ENCODE results near the gene NCS1.
A peak's percentile ranks its signal among the peaks of the same experiment; 100 is the strongest.

The NCS1 gene

DNA sequence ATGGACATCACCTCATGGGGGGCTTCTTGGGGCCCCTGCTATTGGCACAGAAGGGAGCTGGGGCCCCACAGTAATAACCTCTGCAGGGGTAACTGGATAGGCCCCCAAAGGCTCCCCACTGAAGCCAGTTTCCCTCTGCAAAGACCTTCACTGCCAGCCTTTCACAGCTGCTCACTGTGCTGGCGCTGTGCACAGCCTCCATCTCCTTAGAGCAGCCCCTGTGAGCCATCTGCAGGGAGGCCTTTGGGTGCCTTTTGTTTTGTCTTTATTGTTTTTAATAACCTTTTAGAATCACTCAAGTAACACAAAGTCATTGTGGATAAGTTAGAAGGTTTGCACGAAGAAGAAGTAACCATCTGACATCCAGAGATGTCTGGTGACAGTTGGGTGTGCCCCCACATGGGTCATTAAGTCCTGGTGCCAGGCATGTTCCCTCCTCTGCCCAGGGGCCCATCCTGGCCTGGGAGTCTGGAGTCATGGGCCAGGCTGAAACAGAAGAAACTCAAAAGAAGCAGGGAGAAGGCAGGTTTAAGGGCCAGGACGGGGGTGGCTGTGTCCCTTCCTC lies 42.7 kb downstream of the NCS1 start:
- DNase-seq (ENCODE audit: low spot score): no peak

DNA sequence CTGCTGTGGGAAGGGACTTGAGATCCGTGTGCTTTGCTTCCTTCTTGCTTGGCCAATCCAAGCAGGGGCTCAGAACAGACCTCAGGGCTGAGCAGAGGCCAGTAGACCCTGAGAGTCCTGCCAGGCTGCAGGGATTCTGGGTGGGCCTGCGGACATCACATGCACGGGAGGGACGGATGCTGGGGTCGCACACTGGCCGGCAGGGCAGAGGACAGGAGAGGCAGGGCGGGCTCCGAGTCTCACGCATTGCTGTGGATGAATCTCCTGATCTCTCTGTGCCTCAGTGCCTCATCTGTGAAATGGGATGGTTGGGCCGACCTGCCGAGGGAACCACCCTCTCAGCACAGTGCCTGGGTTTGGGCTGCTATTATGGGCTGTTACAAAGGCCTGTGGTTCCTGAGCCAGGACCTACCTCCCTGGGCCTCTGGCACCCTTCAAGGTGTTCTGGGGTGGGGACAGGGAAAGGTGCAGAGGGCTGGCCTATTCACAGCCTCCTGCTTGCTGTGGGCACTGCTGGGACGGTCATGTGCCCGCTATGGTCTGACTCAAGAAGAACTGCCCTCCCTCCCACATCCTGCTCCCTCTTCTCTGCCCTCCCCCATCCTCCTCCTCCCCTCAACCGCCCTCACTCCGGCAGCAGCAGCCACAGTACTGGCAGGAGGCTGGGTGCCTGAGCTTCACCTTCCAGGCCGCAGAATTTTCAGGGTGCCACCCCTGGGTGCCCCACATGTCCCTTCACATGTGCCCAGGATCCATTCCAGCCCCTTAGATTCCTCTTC lies 43.3 kb downstream of the NCS1 start:
- peak; percentile 14 for DNase-seq (ENCODE audit: low spot score)

DNA sequence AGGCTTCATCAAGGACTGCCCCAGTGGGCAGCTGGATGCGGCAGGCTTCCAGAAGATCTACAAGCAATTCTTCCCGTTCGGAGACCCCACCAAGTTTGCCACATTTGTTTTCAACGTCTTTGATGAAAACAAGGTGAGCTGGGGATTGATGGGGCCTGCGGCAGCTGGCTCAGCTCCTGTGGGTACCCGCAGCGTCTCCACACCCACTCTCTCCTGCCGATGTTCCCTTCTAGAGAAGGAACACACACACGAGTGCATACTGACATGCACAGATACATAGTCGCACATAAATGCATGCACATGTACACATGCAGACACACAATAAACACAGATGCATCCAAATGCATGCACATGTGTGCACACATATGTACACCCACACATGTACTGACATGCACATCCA lies 45.6 kb downstream of the NCS1 start:
- DNase-seq (ENCODE audit: low spot score): no peak

DNA sequence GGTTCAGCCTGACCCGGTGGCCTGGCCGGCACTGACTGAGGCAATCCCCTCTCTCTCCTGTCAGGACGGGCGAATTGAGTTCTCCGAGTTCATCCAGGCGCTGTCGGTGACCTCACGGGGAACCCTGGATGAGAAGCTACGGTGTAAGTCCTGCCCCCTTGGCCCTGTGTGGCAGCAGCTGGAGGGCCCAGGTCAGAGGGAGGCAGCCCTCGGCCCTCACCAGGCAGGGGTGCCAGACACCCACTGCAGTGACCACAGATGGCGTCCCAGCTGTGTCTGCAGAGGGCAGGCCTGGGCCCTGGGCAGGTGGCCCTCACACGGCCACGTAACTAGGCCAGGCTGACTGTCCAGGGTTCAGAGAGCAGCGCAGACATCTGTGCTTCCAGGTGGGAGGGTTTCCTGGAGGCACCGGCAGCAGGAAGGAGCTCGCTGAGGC lies 47.5 kb downstream of the NCS1 start:
- DNase-seq (ENCODE audit: low spot score): no peak

DNA sequence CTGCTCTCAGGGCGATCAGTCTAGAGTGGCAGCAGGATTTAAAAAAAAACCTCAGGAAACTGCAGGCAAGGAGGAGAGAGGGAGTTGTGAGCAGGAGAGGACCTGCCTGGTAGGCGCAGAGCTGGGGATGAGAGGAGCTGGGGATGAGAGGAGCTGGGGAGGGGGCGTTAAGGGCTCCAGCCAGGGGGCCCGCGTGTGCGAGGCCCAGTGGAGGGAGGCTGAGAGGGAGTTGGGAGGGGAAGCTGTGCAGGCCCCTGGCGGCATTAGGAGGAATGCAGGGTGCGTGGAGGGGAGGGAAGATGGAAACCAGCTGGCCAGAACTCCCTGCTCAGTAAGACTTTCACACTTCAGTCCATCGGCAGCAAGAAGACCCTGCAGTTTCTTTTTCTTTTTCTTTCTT lies 48.1 kb downstream of the NCS1 start:
- DNase-seq (ENCODE audit: low spot score): no peak

DNA sequence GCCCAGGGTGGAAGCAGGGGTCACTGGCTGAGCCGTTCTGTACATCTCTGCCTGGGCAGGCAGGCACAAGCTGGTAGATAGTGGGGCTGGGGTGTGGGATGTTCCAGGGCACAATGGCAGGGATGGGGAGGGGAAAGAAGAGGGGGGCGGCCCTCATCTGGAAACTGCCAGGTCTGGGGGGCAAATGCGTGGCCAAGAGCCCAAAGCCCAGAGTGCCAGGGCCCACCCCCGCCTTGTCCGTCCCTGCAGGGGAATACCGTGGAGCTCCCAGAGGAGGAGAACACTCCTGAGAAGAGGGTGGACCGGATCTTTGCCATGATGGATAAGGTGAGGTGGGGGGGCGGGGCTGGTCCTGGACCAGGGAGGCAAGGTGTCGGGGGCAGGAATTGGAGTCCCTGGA lies 50.6 kb downstream of the NCS1 start:
- DNase-seq (ENCODE audit: low spot score): no peak

DNA sequence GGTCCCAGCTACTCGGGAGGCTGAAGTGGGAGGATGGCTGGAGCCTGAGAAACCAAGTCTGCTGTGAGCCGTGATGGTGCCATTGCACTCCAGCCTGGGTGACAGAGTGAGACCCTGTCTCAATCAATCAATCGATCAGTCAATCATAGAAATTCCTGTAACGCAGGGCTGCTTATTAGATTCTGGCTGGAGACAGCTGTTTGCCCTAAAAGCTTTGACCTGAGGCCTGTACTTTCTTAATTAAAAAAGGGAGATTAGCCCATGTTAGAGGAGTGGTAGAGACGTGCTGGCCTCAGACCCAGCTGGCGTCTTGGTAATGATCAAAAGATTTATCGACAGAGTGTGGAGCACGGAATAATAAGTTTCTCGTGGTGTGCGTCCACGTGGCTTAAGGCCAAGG lies 52.9 kb downstream of the NCS1 start:
- no peak for DNase-seq (ENCODE audit: low spot score)

DNA sequence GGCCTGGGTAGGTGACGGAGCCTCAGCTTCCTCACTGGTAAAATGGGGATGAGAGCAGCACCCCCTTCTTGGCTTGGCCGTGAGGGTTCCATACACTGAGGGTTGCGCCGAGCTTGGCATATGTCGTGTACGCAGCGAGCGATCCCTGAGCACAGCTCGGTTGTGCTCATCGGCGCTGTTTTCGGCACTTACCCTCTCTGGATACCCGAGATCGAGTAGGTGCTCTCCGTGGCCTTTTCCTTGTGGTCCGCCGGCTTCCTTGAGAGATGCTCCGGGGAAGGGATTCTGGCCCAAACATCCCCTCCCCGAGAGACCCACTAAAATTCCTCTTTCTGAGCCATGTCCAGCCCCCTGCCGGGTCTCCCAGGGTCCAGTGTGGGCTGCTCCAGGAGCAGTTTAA lies 53.4 kb downstream of the NCS1 start:
- DNase-seq (ENCODE audit: low spot score): no peak

DNA sequence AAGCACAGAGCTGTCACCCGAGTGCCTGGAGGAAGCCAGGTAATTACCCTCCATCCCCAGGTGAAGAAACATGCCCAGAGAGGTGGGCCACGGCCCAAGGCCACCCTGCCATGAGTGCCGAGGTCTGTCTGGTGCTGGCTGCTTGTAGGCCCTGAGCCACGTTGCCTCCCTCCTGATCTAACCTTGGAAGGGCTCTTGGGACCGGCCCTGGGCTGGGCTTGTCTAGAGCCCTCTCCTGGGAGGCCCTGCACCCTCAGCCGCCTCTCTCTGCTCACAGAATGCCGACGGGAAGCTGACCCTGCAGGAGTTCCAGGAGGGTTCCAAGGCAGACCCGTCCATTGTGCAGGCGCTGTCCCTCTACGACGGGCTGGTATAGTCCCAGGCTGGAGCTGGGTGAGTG lies 53.9 kb downstream of the NCS1 start:
- no peak for DNase-seq (ENCODE audit: low spot score)

DNA sequence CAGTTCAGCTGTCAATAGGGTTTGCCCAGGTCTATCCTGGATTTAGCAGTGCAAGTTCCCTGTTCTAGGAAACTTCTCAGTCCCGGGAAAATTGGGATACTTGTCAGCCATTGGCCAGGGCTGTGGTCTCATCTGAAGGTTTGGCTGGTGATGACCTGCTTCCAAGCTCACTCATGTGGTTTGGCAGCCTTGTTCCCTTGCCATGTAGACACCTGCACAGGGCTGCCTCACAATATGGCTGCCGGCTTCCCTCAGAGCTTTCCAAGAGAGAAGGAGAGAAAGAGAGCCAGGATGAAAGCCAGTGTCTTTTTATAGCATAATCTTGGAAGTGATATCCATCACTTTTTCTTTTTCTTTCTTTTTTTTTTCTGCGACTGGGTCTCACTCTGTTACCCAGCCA lies 55.6 kb downstream of the NCS1 start:
- no peak for DNase-seq (ENCODE audit: low spot score)

DNA sequence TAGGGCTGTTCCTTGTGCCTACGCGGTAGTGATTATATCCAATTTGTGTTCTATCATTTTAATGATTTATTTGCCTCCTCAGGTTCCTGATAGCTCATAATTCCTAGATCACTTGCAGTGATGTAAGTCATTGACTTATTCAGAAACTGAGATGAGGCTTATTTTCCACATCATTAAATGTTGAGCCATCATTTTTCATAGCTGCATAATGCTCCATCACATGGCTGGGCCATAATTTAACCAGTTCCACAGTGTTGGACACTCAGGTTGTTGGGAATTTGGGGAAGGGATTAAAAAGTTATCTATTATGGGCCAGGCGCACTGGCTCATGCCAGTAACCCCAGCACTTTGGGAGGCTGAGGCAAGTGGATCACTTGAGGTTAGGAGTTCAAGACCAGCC lies 57.6 kb downstream of the NCS1 start:
- no peak for DNase-seq (ENCODE audit: low spot score)

DNA sequence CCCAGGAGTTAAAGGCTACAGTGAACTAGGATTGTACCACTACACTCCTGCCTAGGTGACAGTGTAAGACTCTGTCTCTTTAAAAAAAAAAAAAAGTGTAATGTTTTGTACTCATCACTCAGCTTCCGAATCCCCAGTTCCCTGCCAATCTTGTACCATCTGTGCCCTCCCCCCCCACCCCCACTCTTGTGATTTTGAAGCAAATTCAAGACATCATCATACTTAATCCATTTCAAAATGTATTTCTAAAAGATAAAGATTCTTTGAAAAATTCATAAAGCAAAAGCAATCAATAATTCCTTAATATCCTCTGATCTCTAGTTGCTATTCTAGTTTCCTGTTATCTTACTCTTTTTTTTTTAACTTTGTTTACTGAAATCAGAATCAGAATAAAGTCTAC lies 58.4 kb downstream of the NCS1 start:
- DNase-seq (ENCODE audit: low spot score): no peak

DNA sequence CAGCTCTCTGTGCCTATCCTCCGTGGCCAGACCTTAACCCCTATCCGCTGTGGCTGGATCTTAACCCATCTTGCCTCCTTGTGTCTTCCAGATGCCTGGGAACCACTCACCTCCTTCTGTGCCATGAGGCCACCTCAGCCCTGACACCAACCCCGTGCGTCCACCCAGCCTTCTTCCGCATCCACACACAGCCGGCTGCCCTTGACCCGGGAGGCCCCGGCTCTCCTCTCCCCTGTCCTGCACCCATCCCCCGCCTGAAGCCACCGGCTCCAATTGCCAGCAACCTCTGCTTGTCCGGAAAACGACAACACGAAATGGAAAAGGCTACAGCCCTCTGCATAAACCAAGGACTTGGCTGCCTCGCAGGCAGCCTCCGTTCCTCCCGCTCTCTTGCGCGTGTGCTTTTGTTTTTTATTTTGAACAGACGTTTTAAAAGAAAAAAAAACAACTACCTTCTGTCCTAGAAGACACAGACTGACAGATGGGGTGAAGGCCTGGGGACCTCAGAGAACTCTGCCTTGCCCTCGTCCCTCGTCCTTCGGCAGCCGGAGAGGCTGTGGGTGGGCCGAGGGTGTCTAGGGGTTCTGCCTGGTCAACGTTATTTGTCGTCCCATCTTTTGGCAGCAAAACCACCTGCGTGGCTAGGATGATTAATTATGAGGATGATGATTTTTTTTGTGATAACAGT lies 60.8 kb downstream of the NCS1 start:
- DNase-seq (ENCODE audit: low spot score): no peak

DNA sequence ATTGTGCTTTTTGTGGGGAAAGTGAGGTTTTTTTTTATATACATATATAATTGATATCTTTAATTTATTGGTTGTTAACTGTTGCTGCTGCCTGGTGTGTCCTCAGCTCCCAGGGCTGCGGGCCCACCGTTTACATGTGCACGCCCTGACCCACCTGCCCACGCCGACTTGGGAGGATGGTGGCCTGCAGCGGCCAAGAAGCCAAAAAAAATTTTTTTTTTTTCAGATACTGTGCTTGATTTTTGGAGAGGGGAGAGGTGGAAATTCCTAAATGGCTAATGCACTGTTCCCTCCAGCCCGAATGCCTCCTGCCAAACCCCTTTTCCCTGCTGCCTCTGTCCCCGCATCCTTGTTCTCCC lies 61.4 kb downstream of the NCS1 start:
- no peak for DNase-seq (ENCODE audit: low spot score)

DNA sequence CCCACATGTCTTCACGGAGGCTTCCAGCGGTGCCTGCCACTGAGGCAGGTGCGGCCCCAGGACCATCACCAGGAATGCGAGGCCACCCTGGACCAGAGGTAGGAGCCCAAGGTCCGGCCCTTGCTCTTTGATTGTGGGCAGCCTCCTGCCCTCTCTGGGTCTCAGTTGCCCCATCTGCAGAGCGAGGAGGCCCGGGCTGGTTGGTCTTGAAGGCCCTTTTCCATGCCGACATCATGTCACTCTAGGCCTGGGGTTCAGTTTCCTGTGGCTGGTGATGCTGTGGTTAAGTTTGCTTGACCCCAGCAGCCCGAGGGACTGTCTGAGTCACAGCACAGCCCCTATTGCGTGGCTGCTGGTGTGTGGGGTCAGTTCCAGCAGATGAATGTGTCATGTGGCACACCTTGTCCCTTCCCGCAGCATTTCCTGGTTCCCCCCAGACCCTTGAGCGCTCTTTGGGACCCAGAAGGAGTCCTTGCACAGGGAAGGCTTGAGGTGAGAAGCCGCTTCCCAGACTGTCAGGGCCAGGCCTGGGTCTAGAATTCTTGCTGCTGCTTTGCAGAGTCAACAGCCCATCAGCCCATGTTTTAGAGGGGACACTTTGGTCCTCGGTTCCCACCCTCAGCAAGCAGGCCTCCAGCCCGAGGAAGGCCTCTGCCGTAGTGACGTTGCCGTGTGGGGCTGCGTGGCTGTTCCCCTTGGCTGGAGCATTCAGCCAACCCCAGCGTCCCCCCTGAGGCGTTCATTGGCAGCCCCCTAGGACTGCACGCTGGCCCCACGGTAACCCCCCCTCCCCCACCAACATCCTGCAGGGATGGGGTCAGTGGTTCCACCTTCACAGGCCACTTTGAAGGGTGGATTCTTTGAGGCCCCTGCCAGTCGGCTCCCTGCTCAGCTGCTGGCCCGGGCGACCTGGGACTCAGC lies 62.4 kb downstream of the NCS1 start:
- DNase-seq (ENCODE audit: low spot score): no peak

DNA sequence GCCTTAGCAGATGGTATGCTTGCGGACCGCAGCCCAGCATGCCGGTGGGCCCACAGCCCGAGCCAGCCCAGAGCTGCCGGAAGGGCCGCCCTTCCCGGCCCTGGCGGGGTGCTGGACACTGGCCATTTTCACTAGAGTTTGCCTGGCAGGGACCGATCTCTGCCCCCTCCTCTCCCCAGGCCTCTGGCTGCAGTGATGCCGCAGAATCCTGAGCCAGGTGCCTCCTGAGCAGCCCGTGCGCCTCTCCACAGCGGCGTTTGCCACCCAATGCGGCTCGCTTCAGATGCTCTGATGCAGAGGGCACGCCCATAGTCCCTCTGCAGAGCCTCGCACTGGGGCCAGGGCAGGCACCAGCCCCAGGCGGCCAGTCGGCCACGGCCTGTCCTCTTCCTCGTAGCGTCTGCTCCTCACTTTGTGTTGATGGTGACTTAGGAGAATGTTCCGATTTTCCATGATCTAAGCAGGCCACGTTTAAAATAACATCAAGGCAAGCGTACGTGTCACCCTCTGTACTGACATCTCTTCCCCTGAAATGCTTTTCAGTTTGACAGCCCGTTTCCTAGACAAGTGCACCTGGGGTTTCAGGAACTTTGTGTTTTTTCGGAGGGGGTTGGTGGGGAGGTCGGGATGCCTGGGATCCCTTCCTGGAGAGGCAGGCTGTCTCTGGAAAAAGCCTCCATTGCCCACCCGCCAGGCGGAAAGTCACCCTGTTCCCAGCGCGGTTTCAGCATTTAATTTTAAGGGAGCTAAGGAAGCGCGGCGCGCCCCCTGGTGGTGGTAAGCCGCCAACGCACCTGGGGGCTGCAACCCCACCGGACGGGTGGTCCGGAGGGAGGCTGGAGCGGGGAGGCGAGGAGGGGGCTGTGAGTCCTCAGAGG lies 63.6 kb downstream of the NCS1 start:
- peak; percentile 36 for DNase-seq (ENCODE audit: low spot score)

DNA sequence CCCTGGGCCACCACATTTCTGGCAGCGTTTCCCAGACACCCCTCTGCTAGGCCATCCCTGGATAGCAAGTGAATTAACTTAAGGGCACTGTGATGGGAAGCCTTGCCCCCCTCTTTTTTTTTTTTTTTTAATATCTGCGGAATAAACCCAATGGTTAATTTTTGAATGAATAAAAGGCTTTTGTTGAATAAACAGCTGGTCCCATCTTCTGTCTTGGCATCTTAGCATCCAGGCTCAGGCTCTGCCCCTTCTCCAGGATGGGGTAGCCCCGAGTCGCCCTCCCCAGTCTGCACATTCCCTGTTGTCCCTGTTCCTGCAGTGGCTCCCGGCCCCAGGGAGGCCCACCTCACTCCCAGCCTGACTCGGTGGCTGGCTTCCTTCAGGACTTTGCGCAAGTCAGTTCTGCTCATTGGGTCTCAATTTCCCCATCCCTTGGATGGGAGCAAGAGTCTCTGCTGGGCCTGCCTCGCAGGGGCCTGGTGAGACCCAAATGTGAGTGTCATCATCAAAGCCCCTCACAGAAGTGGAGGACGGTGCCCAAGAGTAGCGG lies 64.3 kb downstream of the NCS1 start:
- DNase-seq (ENCODE audit: low spot score): no peak

DNA sequence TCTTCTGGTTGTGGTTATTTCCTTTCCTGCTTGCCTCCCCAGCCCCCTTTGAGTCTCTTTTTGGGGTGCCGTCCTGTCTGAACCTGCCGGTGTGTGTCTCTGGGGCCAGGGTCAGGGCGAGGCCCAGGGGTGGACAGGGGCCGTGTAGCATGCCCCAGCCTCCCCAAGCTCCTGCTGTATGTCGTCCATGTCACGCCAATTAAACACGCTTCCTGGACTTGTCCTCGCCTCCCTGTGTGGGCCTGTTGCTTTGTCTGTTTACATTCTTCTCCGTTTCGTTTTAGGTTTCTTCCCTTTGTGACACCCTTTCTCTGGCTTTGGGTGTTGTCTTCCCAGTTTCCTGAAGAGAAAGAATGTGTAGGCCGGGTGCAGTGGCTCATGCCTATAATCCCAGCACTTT lies 64.9 kb downstream of the NCS1 start:
- DNase-seq (ENCODE audit: low spot score): no peak

DNA sequence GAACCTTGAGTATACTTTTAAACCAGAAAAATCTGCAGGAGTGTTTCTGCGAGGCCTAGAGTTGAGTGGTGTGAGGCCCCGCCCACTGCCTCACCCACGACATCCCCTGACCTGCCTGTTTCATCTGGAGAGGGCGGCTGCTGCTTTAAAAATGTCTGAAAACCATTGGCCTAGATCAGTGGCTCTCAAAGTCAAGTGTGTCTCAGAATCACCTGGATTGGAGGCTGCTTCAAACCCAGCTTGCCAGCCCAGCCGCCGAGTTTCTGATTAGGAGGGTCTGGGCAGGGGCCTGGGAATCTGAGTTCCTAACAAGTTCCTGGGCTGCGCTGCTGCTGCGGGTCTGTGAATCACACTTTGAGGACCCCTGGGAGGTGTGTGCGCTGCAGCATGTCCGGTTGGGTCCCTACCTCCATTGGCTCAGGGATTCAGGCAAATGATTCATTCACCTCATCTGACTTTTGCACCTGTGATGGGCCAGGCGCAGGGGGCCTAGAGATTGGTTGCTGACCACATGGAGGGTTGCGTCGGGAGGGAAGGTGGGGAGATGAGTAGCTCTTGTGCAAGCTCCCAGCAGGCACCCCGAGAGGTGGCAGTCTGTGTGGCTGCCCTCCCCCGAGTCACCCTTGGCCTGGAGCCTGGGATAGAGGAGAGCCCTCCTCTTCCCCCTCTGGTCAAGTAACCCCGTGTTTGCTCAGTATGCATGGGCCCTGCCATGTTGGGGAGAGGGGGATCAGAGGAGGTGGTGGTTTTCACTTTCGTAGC lies 65.7 kb downstream of the NCS1 start:
- DNase-seq (ENCODE audit: low spot score): no peak

DNA sequence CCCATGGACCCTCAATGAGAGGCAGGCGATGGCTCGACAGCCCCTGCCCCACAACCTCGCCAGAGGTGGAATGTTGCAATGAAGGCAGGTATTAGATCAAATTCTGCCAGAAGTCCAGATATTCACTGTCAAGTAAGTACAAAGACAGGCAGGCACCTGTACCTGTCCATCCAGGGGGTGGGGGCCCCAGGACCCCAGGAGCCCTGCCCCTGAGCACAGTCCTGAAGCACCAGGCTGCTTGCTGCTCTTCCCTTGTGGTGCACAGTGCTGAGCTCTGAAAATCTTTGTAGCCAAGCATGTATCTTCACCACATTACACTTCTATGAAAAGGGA lies 67.1 kb downstream of the NCS1 start:
- DNase-seq (ENCODE audit: low spot score): no peak
